GM19324 (cell line): ENCODE data around the gene HPGDS.
"Not testable (repeated sequence)": the region's sequence is repeated elsewhere in the genome, so short reads cannot be mapped to it uniquely, and the experiment has no call there.

Experiments
- ATAC-seq: cut with Tn5 transposase; IDR thresholded peaks from one replicate; pipeline ENCODE4 v1.9.1; 2021; ENCODE audit warnings: mild to moderate bottlenecking, moderate library complexity; ENCODE audit not compliant: unreplicated experiment, low FRiP score

The HPGDS gene

GRCh38 chr4:94342694-94343093 lies at the start of gene HPGDS:
Gene HPGDS, minus strand, starts transcription at chr4:94342836. Its CDS starts 8,207 bp downstream, at chr4:94334629.
- ATAC-seq, result no peak

DNA sequence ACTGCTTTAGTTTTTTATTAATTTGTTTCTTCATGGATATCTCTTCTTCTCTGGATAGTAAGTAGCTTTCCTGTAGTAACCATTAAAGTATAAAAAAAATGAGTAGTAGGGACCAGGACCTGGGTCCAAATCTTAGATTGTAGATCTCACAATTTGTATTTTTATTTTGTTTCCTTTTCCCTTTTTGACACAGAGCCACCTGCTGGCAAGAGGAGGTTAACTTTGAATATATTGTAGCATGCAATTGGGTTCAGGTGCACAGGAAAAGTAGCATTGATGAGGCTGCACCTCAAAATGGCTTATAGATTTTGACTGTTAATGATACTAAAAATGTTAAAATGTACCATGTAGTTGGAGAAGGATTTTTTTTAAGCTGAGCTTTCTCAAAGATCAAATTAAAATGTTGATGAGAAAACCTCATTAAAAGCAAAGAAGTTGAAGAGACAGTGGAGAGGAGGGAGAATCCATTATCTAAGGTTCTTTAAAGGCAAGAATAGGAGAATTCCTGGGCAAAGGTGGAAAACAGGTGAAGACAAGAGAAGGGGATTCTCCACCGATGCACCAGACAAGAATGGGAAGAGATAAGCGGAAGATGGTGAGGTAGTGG lies 48.3 kb upstream of the HPGDS start:
- ATAC-seq, result no peak

DNA sequence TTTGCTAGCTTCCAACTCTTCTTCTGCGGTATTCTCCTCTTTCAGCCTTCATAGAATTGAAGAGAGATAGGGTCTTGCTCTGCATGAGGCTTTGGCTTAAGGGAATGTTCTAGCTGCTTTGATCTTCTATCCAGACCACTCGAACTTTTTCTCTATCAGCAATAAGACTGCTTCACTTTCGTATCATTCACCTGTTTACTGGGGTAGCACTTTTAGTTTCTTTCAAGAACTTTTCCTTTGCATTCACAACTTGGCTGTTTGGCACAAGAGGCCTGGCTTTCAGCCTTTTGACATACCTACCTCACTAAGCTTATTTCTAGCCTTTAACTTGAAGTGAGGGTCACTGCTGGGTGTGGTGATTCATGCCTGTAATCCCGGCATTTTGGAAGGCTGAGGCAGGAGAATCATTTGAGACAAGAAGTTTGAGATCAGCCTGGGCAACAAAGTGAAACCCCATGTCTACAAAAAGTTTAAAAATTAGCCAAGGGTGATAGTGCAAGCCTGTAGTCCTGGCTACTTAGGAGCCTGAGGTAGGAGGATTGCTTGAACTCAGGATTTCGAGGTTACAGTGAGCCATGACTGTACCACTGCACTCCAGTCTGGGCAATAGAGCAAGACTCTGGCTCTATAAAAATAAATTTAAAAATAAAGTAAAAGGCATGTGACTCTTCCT lies 47.1 kb upstream of the HPGDS start:
- ATAC-seq, result peak; percentile 67

GRCh38 chr4:94387965-94388364 lies 45.3 kb upstream of the HPGDS start:
- not testable (repeated sequence) for ATAC-seq

- not testable (repeated sequence) for ATAC-seq
Measured at GRCh38 chr4:94385452-94385851, 42.8 kb upstream of the HPGDS start.

- ATAC-seq, result not testable (repeated sequence)
Measured at GRCh38 chr4:94382891-94383290, 40.3 kb upstream of the HPGDS start.

- ATAC-seq, result no peak
Measured at GRCh38 chr4:94378047-94378446, 35.4 kb upstream of the HPGDS start.

DNA sequence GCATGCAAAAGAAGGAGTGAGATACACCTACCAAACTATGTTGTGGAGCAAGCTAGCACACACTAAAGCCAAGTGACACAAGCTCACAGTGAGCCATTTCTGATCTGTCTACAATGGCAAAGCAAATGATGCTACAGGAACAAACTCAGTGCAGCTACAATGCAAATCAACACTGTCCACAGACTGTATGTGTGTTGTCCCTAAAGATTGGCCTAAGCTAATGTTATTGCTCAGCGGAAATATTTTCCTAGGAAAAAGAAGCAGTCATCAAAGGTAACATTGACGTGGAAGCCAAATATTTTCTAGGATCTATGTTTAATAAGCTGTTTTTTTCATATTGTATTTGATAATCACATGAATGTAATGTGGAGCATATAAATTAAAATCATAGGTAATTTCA lies 34.7 kb upstream of the HPGDS start:
- no peak for ATAC-seq

GRCh38 chr4:94375364-94375763 lies 32.7 kb upstream of the HPGDS start:
- no peak for ATAC-seq

- ATAC-seq, result no peak
Measured at GRCh38 chr4:94373752-94374151, 31.1 kb upstream of the HPGDS start.

GRCh38 chr4:94372991-94373390 lies 30.4 kb upstream of the HPGDS start:
- ATAC-seq, result no peak

- ATAC-seq, result no peak
Measured at GRCh38 chr4:94372228-94372978, 29.8 kb upstream of the HPGDS start.

DNA sequence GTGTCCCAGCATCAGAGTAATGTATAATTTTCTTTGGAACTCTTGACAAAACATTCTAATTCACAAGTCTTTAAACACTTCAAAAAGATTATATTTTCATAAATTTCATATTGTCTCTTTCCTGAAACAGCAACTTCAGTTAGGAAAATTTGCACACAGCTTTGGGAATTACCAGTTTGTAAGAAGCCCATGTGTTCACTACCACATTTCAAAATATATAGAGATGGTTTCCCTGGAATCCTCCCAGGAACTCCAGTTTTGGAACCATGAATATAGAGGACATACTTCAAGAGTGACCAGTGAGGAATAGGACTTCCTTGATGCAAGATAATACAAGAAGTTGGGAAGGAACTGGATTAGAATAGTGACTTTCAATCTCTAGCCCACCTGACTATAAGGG lies 28.7 kb upstream of the HPGDS start:
- ATAC-seq, result no peak

DNA sequence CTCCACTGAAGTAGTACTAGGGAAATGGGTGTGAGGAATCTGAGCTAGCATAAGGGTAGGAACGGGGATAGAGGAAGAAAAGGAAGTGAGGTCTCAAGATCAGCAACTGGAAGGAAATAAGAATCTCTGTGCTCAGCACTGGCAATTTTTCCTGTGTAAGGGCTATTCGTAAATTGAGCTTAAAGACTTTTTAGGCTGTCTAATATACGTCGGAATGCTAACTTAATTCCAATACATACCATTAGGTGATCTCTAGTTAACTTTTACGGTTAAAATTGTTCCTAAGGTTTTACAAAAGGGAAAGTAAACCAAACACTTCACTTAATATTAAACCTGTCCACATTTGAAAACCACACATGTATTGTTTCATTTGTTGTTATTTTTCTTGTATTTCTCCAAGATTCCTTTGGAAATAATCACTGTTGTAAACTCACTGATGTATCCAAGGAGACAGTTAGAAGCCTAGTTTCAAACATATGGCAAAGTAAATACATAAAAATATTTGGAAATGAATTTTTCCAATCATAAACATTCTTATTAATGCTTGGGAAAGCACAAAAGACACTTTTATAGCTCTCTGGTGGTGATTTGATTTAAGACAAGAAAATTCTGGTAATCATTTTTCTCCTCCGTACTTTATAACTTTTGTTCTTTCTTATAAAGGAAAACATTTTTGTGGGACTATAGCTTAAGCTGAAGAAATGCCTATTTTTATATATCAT lies 28.1 kb upstream of the HPGDS start:
- no peak for ATAC-seq

- no peak for ATAC-seq
Measured at GRCh38 chr4:94369046-94369445, 26.4 kb upstream of the HPGDS start.

GRCh38 chr4:94368459-94368858 lies 25.8 kb upstream of the HPGDS start:
- no peak for ATAC-seq

GRCh38 chr4:94365304-94365703 lies 22.7 kb upstream of the HPGDS start:
- no peak for ATAC-seq

DNA sequence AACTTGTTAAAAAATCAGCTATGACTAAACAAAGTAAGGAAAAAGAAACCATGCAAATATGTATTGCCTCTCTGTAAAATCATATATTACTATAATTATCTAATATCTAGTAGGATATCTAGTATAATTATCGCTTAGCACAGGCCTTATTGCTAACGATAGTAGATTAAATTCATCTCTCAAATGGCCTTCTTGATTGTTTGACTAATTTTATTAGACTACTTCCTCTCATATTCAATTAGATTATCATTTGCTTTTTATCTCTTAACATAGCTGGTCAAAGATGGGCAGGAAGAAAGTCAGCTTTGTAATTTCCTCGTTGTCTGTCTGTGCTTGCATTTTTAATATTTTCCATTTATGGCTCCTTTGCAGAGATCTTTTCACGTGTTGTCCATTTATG lies 21.9 kb upstream of the HPGDS start:
- ATAC-seq, result no peak

GRCh38 chr4:94363136-94363655 lies 20.6 kb upstream of the HPGDS start:
- ATAC-seq, result no peak

DNA sequence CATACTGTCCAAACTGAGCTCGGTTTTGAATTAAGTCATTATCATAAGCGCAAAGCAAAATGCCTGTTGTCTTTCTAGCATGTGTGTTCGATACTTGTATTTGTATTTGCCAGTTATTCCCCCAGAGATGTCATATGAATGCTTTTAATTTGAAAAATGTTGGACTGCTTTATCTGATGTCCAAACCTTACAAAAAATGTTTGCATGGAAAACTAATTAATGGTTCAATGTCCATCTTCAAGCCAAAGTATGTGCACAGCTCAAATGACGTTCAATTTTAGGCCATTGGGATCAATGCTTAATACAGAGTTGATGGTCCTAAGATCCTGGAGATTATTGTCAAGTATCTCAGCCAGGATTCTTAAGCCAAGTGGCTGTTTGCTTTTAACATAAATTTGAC lies 17.2 kb upstream of the HPGDS start:
- ATAC-seq, result no peak

DNA sequence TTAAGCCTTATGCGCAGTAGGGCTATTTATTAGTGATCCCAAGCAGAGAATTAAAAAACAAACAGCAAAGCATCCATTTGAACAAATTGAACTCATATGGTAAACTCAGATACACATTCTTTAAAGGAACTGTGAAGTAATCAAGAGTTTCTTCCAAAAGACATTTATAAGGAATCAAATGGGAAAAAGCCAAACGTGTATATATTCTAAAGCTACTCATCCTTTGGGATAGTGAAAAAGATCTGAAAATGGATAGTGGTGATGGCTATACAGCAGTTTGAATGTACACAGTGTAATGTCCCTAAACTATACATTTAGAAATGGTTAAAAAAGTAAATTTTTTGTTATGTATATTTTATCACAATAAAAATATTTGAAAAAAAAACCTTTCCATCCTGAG lies 16.6 kb upstream of the HPGDS start:
- ATAC-seq, result no peak
